A549 (cell line): ENCODE measurements around the gene SLC32A1. TPM values are rescaled to one million over a fixed set of nuclear protein-coding genes. Genes with fewer than 3 reads are reported as not detected.

Experiments
- ATAC-seq, 2 experiments: fragments of 200-7000 bp in 1 of 2; fragments of >200 bp in 1 of 2; cut with Nextera tagmentation in 1 of 2; cut with Tn5 transposase in 1 of 2; 3 replicates each; pipeline versions ENCODE4 v1.8.0 to v1.9.1; 2018 to 2020; ENCODE audit warnings: mild to moderate bottlenecking in 1 of 2, moderate library complexity in 1 of 2
- CTCF ChIA-PET: fragments of 300-600 bp; sonication (Branson Sonifier 250); formaldehyde crosslinking; extraction: SDS; loops from one replicate; lab custom pipeline; 2021; ENCODE audit warnings: antibody characterized with exemption, inconsistent platforms; lab: Yijun Ruan, JAX
- POLR2A ChIA-PET: fragments of 350-600 bp; formaldehyde crosslinking; extraction: SDS; loops from one replicate; lab custom pipeline; 2021; ENCODE audit warnings: antibody characterized with exemption, inconsistent platforms; lab: Yijun Ruan, JAX
- DNase-seq, 2 experiments: peaks; one replicate each; pipeline versions ENCODE4 v3.0.0 to v3.0.0-alpha.2; 2011 to 2016; ENCODE audit warnings: low read depth in 1 of 2, low spot score in 1 of 2
- FAIRE-seq: peaks from 2 replicates; lab custom pipeline; 2011; peaks lifted over from hg19 to GRCh38; lab: Jason Lieb, UNC
- H3K27ac ChIP-seq, 2 experiments: fragments of >200 bp; sonication (Bioruptor Twin); formaldehyde crosslinking; 3 replicates each; pipeline ENCODE4 v1.5.1; 2016 to 2017
- H3K4me1 ChIP-seq: fragments of >200 bp; sonication (Bioruptor Twin); formaldehyde crosslinking; 3 replicates; pipeline ENCODE4 v1.6.1; 2016
- H3K4me2 ChIP-seq: fragments of >200 bp; sonication (Bioruptor Twin); formaldehyde crosslinking; 3 replicates; pipeline ENCODE4 v1.6.1; 2016
- H3K4me3 ChIP-seq: fragments of >200 bp; sonication (Bioruptor Twin); formaldehyde crosslinking; 3 replicates; pipeline ENCODE4 v1.5.1; 2016
- H3K9me3 ChIP-seq: fragments of >200 bp; sonication (Bioruptor Twin); formaldehyde crosslinking; 3 replicates; pipeline ENCODE4 v1.6.1; 2016
- BHLHE40 ChIP-seq: IDR thresholded peaks from 2 replicates; pipeline ENCODE4 v1.6.1; 2012; ENCODE audit warnings: low read depth, low read length, inconsistent platforms
- CBX2 ChIP-seq: fragments of 200-600 bp; sonication (generic); IDR thresholded peaks from 2 replicates; pipeline ENCODE4 v1.6.1; 2016; ENCODE audit warnings: low read depth, mild to moderate bottlenecking, borderline replicate concordance
- CEBPB ChIP-seq, 2 experiments: fragments of >200 bp in 1 of 2; sonication (Bioruptor Twin) in 1 of 2; formaldehyde crosslinking in 1 of 2; IDR thresholded peaks; 2 replicates each; pipeline ENCODE4 v1.6.1; 2012 to 2016
- CHD2 ChIP-seq: fragments of 150-350 bp; IDR thresholded peaks from 2 replicates; pipeline ENCODE4 v1.6.1; 2014; ENCODE audit warnings: low read length; ENCODE audit not compliant: partially characterized antibody
- FOSL2 ChIP-seq, 2 experiments: fragments of 450-650 bp in 1 of 2; fragments of >200 bp in 1 of 2; sonication (Bioruptor Twin) in 1 of 2; formaldehyde crosslinking; IDR thresholded peaks; 2 replicates each; pipeline versions ENCODE4 v1.5.0 to v1.6.1; 2016 to 2020; ENCODE audit warnings: mild to moderate bottlenecking in 1 of 2, moderate library complexity in 1 of 2
- FOXS1 ChIP-seq: fragments of 250-450 bp; sonication (Bioruptor Pico); IDR thresholded peaks from 2 replicates; pipeline ENCODE4 v1.5.0; 2020; ENCODE audit warnings: mild to moderate bottlenecking, moderate library complexity
- GATA3 ChIP-seq: IDR thresholded peaks from 2 replicates; pipeline ENCODE4 v1.6.1; 2012; ENCODE audit warnings: borderline replicate concordance
- HDAC2 ChIP-seq: fragments of 200-600 bp; sonication (generic); IDR thresholded peaks from 2 replicates; pipeline ENCODE4 v1.6.1; 2016
- HEYL ChIP-seq: fragments of 250-450 bp; sonication (Bioruptor Pico); IDR thresholded peaks from 2 replicates; pipeline ENCODE4 v1.8.0; 2021; ENCODE audit warnings: mild to moderate bottlenecking, moderate library complexity
- HOXA7 ChIP-seq: fragments of 250-450 bp; sonication (Bioruptor Pico); IDR thresholded peaks from 2 replicates; pipeline ENCODE4 v1.5.0; 2020; ENCODE audit warnings: mild to moderate bottlenecking, moderate library complexity
- HOXB5 ChIP-seq: fragments of 250-450 bp; sonication (Bioruptor Pico); IDR thresholded peaks from 2 replicates; pipeline ENCODE4 v1.5.0; 2020; ENCODE audit warnings: mild to moderate bottlenecking, moderate library complexity
- KDM1A ChIP-seq: fragments of 200-600 bp; sonication (generic); IDR thresholded peaks from 2 replicates; pipeline ENCODE4 v1.6.1; 2016; ENCODE audit warnings: low read depth, mild to moderate bottlenecking
- KDM5A ChIP-seq: fragments of 200-600 bp; sonication (generic); IDR thresholded peaks from 2 replicates; pipeline ENCODE4 v1.6.1; 2016; ENCODE audit warnings: antibody characterized with exemption, mild to moderate bottlenecking
- MYC ChIP-seq: IDR thresholded peaks from 2 replicates; pipeline ENCODE4 v1.6.1; 2012; ENCODE audit warnings: mild to moderate bottlenecking, inconsistent platforms, low read length, improper control_type of control experiment, borderline replicate concordance
- NFE2L2 ChIP-seq: fragments of 150-350 bp; conservative IDR thresholded peaks from 2 replicates; pipeline ENCODE4 v1.6.1; 2014; ENCODE audit warnings: low read length
- POLR2A ChIP-seq: IDR thresholded peaks from 2 replicates; pipeline ENCODE4 v1.6.1; 2012; ENCODE audit warnings: mild to moderate bottlenecking, low read length
- POLR2AphosphoS2 ChIP-seq: conservative IDR thresholded peaks from 2 replicates; pipeline ENCODE4 v1.6.1; 2012; ENCODE audit warnings: low read length, improper control_type of control experiment, inconsistent platforms
- RAD21 ChIP-seq, 2 experiments: fragments of >200 bp in 1 of 2; sonication (Bioruptor Twin) in 1 of 2; formaldehyde crosslinking in 1 of 2; IDR thresholded peaks in 1 of 2; conservative IDR thresholded peaks in 1 of 2; 2 replicates in 1 of 2; 3 replicates in 1 of 2; pipeline ENCODE4 v1.6.1; 2012 to 2018; ENCODE audit warnings: inconsistent platforms in 1 of 2
- RARB ChIP-seq: fragments of 250-450 bp; sonication (Bioruptor Pico); IDR thresholded peaks from 2 replicates; pipeline ENCODE4 v1.8.0; 2021; ENCODE audit warnings: mild to moderate bottlenecking, moderate library complexity
- RCOR1 ChIP-seq: fragments of 150-350 bp; IDR thresholded peaks from 2 replicates; pipeline ENCODE4 v1.6.1; 2014; ENCODE audit warnings: antibody characterized with exemption, low read length, low read depth
- RFX5 ChIP-seq: fragments of 450-650 bp; IDR thresholded peaks from 2 replicates; pipeline ENCODE4 v1.7.1; 2014; ENCODE audit warnings: antibody characterized with exemption, mild to moderate bottlenecking, moderate library complexity
- RNF2 ChIP-seq: fragments of 200-600 bp; sonication (generic); IDR thresholded peaks from 2 replicates; pipeline ENCODE4 v1.6.1; 2016; ENCODE audit warnings: low read depth, mild to moderate bottlenecking, antibody characterized with exemption, moderate library complexity, borderline replicate concordance
- WGBS: methylation state at CpG from one replicate; pipeline ENCODE4 v1.1.6; 2017; ENCODE audit errors: missing lambda C conversion rate; 5-methylcytosine and 5-hydroxymethylcytosine counted together
- polyA plus RNA-seq, 4 experiments: library from polyadenylated mRNA; depleted of rRNA in 3 of 4; stranded (reverse); fragments of >200 nt; fragmentation: RNase III in 1 of 4; extraction: RNeasy Plus Mini Kit Qiagen cat#74134 plus additional on column Dnase treatment in 1 of 4; gene quantifications; 2 replicates in 3 of 4; 3 replicates in 1 of 4; pipeline ENCODE4 v1.2.3, GENCODE V29; 2011 to 2017
- TF ChIP-seq, protein P1 (sequence below): fragments of >200 bp; sonication (Bioruptor Twin); formaldehyde crosslinking; IDR thresholded peaks from 3 replicates; pipeline ENCODE4 v1.5.1; 2016
- TF ChIP-seq, protein P2 (sequence below): IDR thresholded peaks from 2 replicates; pipeline ENCODE4 v1.6.1; 2012
- TF ChIP-seq, protein P3 (sequence below): fragments of >200 bp; sonication (Bioruptor Twin); formaldehyde crosslinking; IDR thresholded peaks from 3 replicates; pipeline ENCODE4 v1.6.1; 2016
- TF ChIP-seq, protein P4 (sequence below): fragments of 450-650 bp; IDR thresholded peaks from 2 replicates; pipeline ENCODE4 v1.6.1; 2014; ENCODE audit warnings: antibody characterized with exemption
- TF ChIP-seq, protein P5 (sequence below): IDR thresholded peaks from 2 replicates; pipeline ENCODE4 v1.6.1; 2012
- TF ChIP-seq, protein P6 (sequence below): IDR thresholded peaks from 2 replicates; pipeline ENCODE4 v1.6.1; 2012; ENCODE audit warnings: low read depth, borderline replicate concordance

Gene SLC32A1
- polyA plus RNA-seq, 2 of the 4 experiments (the other 2 are of a cell fraction): not detected

DNA sequence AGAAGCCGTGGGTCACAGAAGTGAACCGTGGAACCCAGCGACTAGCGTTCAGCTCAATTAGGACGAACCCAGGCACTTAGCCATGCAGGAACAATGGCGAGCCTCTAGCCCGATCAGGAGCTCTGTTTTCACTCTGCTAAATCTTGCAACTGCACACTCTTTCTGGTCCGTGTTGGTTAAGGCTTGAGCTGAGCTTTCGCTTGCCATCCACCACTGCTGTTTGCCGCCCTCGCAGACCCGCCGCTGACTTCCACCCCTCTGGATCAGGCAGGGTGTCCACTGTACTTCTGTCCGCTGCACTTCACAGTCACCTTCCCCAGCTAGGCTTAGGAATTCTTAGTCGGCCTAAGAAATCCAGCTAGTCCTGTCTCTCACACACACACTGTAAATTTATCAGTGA is 25.7 kb upstream of the SLC32A1 start:
- no peak for ATAC-seq
- WGBS: 34% methylated on average over 15 of the region's 15 CpGs
- ChIA-PET POLR2A (no interaction called here), CTCF (interaction anchor here (0.6 to 1.2 kb wide), 4 partner anchors 34 to 64 kb away, joined by 3 to 4 read pairs (median 4); no protein-coding TSS in a partner anchor)
- Histone ChIP-seq H3K4me2 (no peak overlapping the region), H3K9me3 (no peaks in the 10 kb centered on the region), H3K4me3 (no peak overlapping the region), H3K27ac (no peak overlapping the region), H3K4me1 (no peaks in the 10 kb centered on the region)
- no peak for FAIRE-seq
- no peak for DNase-seq
- TF ChIP-seq POLR2AphosphoS2 (no peak), HDAC2 (no peak)

DNA sequence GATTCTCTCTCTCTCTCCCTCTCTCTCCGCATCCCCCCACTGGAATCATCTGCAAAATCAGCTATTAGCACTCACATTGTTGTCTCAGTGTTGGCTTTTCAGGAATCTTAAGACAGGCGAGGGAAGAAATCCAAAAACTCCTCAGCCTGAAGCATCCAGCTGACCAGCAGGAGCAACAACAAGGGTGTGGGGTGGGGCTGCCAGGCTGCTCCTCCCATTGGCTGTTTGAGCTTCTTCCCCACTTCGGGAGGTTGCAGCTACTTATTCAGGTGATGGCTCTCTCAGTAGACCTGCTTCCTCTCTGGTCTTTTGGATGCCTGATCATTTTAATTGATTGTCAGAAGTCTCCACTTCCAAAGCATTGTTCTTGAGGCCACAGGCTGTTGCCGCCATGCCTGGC is 24.1 kb upstream of the SLC32A1 start:
- no peak for ATAC-seq
- H3K4me1 ChIP-seq: no peaks in the 10 kb centered on the region
- no peaks in the 10 kb centered on the region for H3K9me3 ChIP-seq
- FAIRE-seq: no peak
- WGBS: 18% methylated on average over 4 of the region's 4 CpGs
- TF ChIP-seq RNF2 (no peak), NFE2L2 (no peak), FOSL2 (IDR thresholded peaks at IDR 0.05) (no peak), FOSL2 (CRISPR knock-in tag; IDR thresholded peaks at IDR 0.05) (no peak), HOXB5 (CRISPR knock-in tag) (no peak), RARB (CRISPR knock-in tag) (no peak), KDM1A (no peak), FOXS1 (CRISPR knock-in tag) (no peak), RFX5 (no peak), KDM5A (no peak), CEBPB (IDR thresholded peaks at IDR 0.05) (no peak), BHLHE40 (no peak), HEYL (CRISPR knock-in tag) (no peak), CBX2 (no peak), MYC (no peak), POLR2A (no peak), HOXA7 (CRISPR knock-in tag) (no peak)
- TF ChIP-seq, protein P1, sequence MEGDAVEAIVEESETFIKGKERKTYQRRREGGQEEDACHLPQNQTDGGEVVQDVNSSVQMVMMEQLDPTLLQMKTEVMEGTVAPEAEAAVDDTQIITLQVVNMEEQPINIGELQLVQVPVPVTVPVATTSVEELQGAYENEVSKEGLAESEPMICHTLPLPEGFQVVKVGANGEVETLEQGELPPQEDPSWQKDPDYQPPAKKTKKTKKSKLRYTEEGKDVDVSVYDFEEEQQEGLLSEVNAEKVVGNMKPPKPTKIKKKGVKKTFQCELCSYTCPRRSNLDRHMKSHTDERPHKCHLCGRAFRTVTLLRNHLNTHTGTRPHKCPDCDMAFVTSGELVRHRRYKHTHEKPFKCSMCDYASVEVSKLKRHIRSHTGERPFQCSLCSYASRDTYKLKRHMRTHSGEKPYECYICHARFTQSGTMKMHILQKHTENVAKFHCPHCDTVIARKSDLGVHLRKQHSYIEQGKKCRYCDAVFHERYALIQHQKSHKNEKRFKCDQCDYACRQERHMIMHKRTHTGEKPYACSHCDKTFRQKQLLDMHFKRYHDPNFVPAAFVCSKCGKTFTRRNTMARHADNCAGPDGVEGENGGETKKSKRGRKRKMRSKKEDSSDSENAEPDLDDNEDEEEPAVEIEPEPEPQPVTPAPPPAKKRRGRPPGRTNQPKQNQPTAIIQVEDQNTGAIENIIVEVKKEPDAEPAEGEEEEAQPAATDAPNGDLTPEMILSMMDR: no peak
- TF ChIP-seq, protein P2, sequence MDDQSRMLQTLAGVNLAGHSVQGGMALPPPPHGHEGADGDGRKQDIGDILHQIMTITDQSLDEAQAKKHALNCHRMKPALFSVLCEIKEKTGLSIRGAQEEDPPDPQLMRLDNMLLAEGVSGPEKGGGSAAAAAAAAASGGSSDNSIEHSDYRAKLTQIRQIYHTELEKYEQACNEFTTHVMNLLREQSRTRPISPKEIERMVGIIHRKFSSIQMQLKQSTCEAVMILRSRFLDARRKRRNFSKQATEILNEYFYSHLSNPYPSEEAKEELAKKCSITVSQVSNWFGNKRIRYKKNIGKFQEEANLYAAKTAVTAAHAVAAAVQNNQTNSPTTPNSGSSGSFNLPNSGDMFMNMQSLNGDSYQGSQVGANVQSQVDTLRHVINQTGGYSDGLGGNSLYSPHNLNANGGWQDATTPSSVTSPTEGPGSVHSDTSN: no peak
- TF ChIP-seq, protein P3, sequence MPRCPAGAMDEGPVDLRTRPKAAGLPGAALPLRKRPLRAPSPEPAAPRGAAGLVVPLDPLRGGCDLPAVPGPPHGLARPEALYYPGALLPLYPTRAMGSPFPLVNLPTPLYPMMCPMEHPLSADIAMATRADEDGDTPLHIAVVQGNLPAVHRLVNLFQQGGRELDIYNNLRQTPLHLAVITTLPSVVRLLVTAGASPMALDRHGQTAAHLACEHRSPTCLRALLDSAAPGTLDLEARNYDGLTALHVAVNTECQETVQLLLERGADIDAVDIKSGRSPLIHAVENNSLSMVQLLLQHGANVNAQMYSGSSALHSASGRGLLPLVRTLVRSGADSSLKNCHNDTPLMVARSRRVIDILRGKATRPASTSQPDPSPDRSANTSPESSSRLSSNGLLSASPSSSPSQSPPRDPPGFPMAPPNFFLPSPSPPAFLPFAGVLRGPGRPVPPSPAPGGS: no peak
- TF ChIP-seq, all 56 proteins: peak for 0
- Histone ChIP-seq H3K4me2 (no peak overlapping the region), H3K4me3 (no peak overlapping the region), H3K27ac (no peak overlapping the region)
- ChIA-PET CTCF (no interaction called here), POLR2A (no interaction called here)
- no peak for DNase-seq

DNA sequence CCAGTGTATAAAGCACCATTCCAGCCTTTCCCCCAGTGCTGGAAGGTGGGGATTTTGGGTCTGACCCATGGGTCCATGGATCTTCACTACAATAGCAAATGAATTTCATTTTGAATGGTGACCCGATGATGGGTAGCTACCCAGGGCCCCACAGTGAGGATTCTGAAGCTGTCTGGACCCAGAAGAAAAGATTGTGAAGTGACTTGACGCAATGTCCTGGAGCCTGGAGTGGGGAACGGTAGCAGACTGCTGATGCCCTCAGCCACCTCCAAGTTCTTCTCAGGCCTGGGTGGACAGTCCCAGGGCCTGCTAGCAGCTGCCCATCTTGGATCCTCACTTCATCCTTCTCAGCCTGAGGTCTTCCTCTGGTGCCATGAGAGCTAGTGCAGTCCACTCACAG is 23.4 kb upstream of the SLC32A1 start:
- ATAC-seq (no peak), FAIRE-seq (no peak)
- 12% methylated on average over 3 of the region's 3 CpGs for WGBS
- TF ChIP-seq GATA3 (no peak), RAD21 (conservative IDR thresholded peaks at IDR 0.05 in 1 of 2, IDR thresholded peaks at IDR 0.05 in 1 of 2) (no peak), RCOR1 (no peak), RFX5 (no peak), CHD2 (no peak), POLR2A (no peak), POLR2AphosphoS2 (no peak)
- TF ChIP-seq, protein P4, sequence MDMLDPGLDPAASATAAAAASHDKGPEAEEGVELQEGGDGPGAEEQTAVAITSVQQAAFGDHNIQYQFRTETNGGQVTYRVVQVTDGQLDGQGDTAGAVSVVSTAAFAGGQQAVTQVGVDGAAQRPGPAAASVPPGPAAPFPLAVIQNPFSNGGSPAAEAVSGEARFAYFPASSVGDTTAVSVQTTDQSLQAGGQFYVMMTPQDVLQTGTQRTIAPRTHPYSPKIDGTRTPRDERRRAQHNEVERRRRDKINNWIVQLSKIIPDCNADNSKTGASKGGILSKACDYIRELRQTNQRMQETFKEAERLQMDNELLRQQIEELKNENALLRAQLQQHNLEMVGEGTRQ: no peak
- TF ChIP-seq, protein P1: no peak
- TF ChIP-seq, protein P5, sequence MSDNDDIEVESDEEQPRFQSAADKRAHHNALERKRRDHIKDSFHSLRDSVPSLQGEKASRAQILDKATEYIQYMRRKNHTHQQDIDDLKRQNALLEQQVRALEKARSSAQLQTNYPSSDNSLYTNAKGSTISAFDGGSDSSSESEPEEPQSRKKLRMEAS: no peak
- TF ChIP-seq, protein P6, sequence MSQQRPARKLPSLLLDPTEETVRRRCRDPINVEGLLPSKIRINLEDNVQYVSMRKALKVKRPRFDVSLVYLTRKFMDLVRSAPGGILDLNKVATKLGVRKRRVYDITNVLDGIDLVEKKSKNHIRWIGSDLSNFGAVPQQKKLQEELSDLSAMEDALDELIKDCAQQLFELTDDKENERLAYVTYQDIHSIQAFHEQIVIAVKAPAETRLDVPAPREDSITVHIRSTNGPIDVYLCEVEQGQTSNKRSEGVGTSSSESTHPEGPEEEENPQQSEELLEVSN: no peak

More for the DNA sequence above, 23.4 kb upstream of the SLC32A1 start:
- CTCF ChIA-PET: interaction anchor here (1.0 kb wide), 1 partner anchor 42 kb away, joined by 3 read pairs; no protein-coding TSS in a partner anchor
- POLR2A ChIA-PET: no interaction called here
- DNase-seq: no peak
- Histone ChIP-seq H3K9me3 (no peaks in the 10 kb centered on the region), H3K4me3 (no peak overlapping the region), H3K4me1 (no peaks in the 10 kb centered on the region), H3K4me2 (no peak overlapping the region), H3K27ac (no peak overlapping the region)
